OCI-LY7 (cell line): ENCODE measurements around the gene PCYT1A. TPM values are rescaled to one million over a fixed set of nuclear protein-coding genes. Genes with fewer than 3 reads are reported as not detected.

Experiments
- BruUV-seq: library from RNA; stranded (reverse); fragments of 400-500 nt; replicated peaks from 2 replicates; lab custom pipeline; 2021; lab: Mats Ljungman, UMichigan
- CTCF ChIA-PET: fragments of 300-600 bp; sonication (Branson Sonifier 250); formaldehyde crosslinking; loops from one replicate; lab custom pipeline; 2022; ENCODE audit warnings: antibody characterized with exemption; ENCODE audit not compliant: unreplicated experiment; lab: Charles Lee
- POLR2A ChIA-PET: fragments of 300-600 bp; sonication (Branson Sonifier 250); formaldehyde crosslinking; loops from one replicate; lab custom pipeline; 2022; ENCODE audit warnings: antibody characterized with exemption; lab: Charles Lee
- DNase-seq: peaks from one replicate; pipeline ENCODE4 v3.0.0-alpha.2; 2015; ENCODE audit warnings: low spot score
- H2AFZ ChIP-seq: fragments of 200-600 bp; sonication (generic), shearing (Covaris generic); 2 replicates; pipeline ENCODE4 v1.6.1; 2014; ENCODE audit warnings: mild to moderate bottlenecking, antibody characterized with exemption, low read length, moderate library complexity
- H3K27ac ChIP-seq: fragments of 200-600 bp; sonication (generic); 2 replicates; pipeline ENCODE4 v1.5.1; 2014; ENCODE audit warnings: mixed run types, low read depth, mild to moderate bottlenecking, moderate library complexity, low read length, inconsistent platforms; ENCODE audit not compliant: poor library complexity, severe bottlenecking
- H3K36me3 ChIP-seq: fragments of 200-600 bp; sonication (generic); 2 replicates; pipeline ENCODE4 v1.6.1; 2014; ENCODE audit warnings: mild to moderate bottlenecking, antibody characterized with exemption, low read length, moderate library complexity, mixed read lengths; ENCODE audit not compliant: insufficient read depth
- H3K4me1 ChIP-seq: fragments of 200-600 bp; sonication (generic); 2 replicates; pipeline ENCODE4 v1.5.1; 2014; ENCODE audit warnings: mild to moderate bottlenecking, low read length; ENCODE audit not compliant: insufficient read depth, poor library complexity, severe bottlenecking
- H3K4me2 ChIP-seq: fragments of 200-600 bp; sonication (generic); 2 replicates; pipeline ENCODE4 v1.6.1; 2014; ENCODE audit warnings: mild to moderate bottlenecking, low read length
- H3K4me3 ChIP-seq: fragments of 200-600 bp; sonication (generic); 2 replicates; pipeline ENCODE4 v1.5.1; 2014; ENCODE audit warnings: mild to moderate bottlenecking, low read depth, low read length; ENCODE audit not compliant: poor library complexity, severe bottlenecking
- H3K79me2 ChIP-seq: fragments of 200-600 bp; sonication (generic); 2 replicates; pipeline ENCODE4 v1.6.1; 2016; ENCODE audit warnings: low read depth, mild to moderate bottlenecking, low read length, moderate library complexity, mixed read lengths; ENCODE audit not compliant: insufficient read depth
- H3K9me2 ChIP-seq: fragments of 200-600 bp; sonication (generic); 2 replicates; pipeline ENCODE4 v1.6.1; 2016; ENCODE audit warnings: mild to moderate bottlenecking, low read length, mixed read lengths; ENCODE audit not compliant: insufficient read depth
- H3K9me3 ChIP-seq: fragments of 200-600 bp; sonication (generic); 2 replicates; pipeline ENCODE4 v1.6.1; 2014; ENCODE audit warnings: mild to moderate bottlenecking, mixed run types, low read length, mixed read lengths
- H4K20me1 ChIP-seq: fragments of 200-600 bp; sonication (generic); 2 replicates; pipeline ENCODE4 v1.6.1; 2014; ENCODE audit warnings: mild to moderate bottlenecking, antibody characterized with exemption, low read length, moderate library complexity, mixed read lengths; ENCODE audit not compliant: insufficient read depth
- CTCF ChIP-seq: fragments of 200-600 bp; sonication (generic); conservative IDR thresholded peaks from 2 replicates; pipeline ENCODE4 v1.5.1; 2014; ENCODE audit warnings: mild to moderate bottlenecking, antibody characterized with exemption, low read length, moderate library complexity, mixed read lengths
- EZH2phosphoT487 ChIP-seq: fragments of 200-600 bp; sonication (generic); IDR thresholded peaks from 2 replicates; pipeline ENCODE4 v1.6.1; 2018; ENCODE audit warnings: low read depth, borderline replicate concordance, mild to moderate bottlenecking, mixed run types, antibody characterized with exemption, low read length, moderate library complexity, mixed read lengths
- intact Hi-C: fragments of 100-400 bp; cut with micrococcal nuclease; formaldehyde crosslinking; loops from one replicate; pipeline ENCODE4 v1.10.0; 2022; ENCODE audit not compliant: unreplicated experiment
- total RNA-seq, 2 experiments: library from RNA; depleted of rRNA in 1 of 2; stranded (reverse); fragments of >200 nt in 1 of 2; shearing (Covaris generic) in 1 of 2; gene quantifications; 2 replicates each; pipeline ENCODE4 v1.2.3, GENCODE V29; 2014 to 2022

Gene PCYT1A
- total RNA-seq, 2 experiments from 2014 or later, result 21.6 to 27.1 TPM

DNA sequence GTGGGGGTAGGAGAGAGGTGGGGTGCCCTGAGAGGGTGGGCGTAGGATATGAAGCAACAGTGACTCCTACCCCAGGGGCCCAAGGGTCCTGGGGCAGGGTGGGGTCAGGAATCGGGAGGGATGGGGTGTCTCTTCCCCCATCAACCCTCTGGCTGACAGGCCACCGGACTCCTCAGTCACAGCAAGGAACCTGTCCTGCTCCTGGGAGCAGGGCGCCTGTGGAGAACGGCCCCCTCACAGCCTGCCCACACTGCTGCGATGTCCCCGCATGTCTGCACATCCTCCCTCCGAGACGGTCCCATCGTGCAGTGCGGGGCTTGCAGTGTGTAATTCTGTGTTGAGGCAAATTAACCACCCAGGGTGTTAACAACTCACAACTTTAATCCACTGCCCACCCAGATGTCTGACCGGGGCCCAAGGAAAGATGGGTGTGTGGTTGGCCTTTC is 48.0 kb upstream of the PCYT1A start:
- H3K27ac ChIP-seq, result no peak overlapping the region
- no peak overlapping the region for H2AFZ ChIP-seq
- ChIA-PET POLR2A (no interaction called here), CTCF (no interaction called here)
- no peak for TF ChIP-seq CTCF
- TF ChIP-seq EZH2phosphoT487, result no peak
- no peaks in the 10 kb centered on the region for H3K79me2 ChIP-seq
- H3K9me3 ChIP-seq, result no peaks in the 10 kb centered on the region
- no peaks in the 10 kb centered on the region for H3K9me2 ChIP-seq
- intact Hi-C loops, result no loop called here
- H3K36me3 ChIP-seq, result no peaks in the 10 kb centered on the region
- no TSS peak for BruUV-seq
- no peak for DNase-seq
- H4K20me1 ChIP-seq, result no peaks in the 10 kb centered on the region
- no peaks in the 10 kb centered on the region for H3K4me1 ChIP-seq
- H3K4me3 ChIP-seq, result no peak overlapping the region
- no peak overlapping the region for H3K4me2 ChIP-seq

DNA sequence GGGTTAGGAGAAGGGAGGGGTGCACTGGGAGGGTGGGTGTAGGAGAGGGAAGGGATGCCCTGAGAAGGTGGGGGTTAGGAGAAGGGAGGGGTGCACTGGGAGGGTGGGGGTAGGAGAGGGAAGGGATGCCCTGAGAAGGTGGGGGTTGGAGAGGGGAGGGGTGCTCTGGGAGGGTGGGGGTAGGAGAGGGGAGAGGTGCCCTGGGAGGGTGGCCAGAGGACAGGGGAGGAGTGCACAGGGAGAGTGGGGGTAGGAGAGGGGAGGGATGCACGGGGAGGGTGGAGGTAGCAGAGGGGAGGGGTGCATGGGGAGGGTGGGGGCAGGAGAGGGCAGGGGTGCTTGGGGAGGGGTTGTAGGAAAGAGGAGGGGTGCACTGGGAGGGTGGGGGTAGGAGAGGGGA is 47.5 kb upstream of the PCYT1A start:
- DNase-seq, result no peak
- H3K4me3 ChIP-seq, result no peak overlapping the region
- no peaks in the 10 kb centered on the region for H3K79me2 ChIP-seq
- H3K9me3 ChIP-seq, result no peaks in the 10 kb centered on the region
- no peak overlapping the region for H3K4me2 ChIP-seq
- BruUV-seq, result no TSS peak
- TF ChIP-seq EZH2phosphoT487 (no peak), CTCF (no peak)
- H3K36me3 ChIP-seq, result no peaks in the 10 kb centered on the region
- no peak overlapping the region for H2AFZ ChIP-seq
- H4K20me1 ChIP-seq, result no peaks in the 10 kb centered on the region
- H3K27ac ChIP-seq, result no peak overlapping the region
- no peaks in the 10 kb centered on the region for H3K9me2 ChIP-seq
- no peaks in the 10 kb centered on the region for H3K4me1 ChIP-seq
- intact Hi-C loops, result no loop called here
- ChIA-PET CTCF (no interaction called here), POLR2A (no interaction called here)

- no peak overlapping the region for H3K4me3 ChIP-seq
- ChIA-PET CTCF (no interaction called here), POLR2A (no interaction called here)
- no peak overlapping the region for H2AFZ ChIP-seq
- no peak for DNase-seq
- H3K4me2 ChIP-seq, result no peak overlapping the region
- intact Hi-C loops, result no loop called here
- H3K27ac ChIP-seq, result no peak overlapping the region
- no TSS peak for BruUV-seq
- TF ChIP-seq CTCF, result no peak
- TF ChIP-seq EZH2phosphoT487, result no peak
- H3K4me1 ChIP-seq, result no peaks in the 10 kb centered on the region
- H3K79me2 ChIP-seq, result no peaks in the 10 kb centered on the region
- H3K9me2 ChIP-seq, result no peaks in the 10 kb centered on the region
- no peaks in the 10 kb centered on the region for H4K20me1 ChIP-seq
- H3K36me3 ChIP-seq, result no peaks in the 10 kb centered on the region
- H3K9me3 ChIP-seq, result no peaks in the 10 kb centered on the region
Observed at GRCh38 chr3:196332168-196332567, 44.6 kb upstream of the PCYT1A start.
